GM18861 (cell line): ENCODE results near the gene TEDC1.

ENCODE experiments used
- ATAC-seq: cut with Tn5 transposase; IDR thresholded peaks from one replicate; pipeline ENCODE4 v1.9.1; 2021; ENCODE audit not compliant: unreplicated experiment

TEDC1 gene

DNA sequence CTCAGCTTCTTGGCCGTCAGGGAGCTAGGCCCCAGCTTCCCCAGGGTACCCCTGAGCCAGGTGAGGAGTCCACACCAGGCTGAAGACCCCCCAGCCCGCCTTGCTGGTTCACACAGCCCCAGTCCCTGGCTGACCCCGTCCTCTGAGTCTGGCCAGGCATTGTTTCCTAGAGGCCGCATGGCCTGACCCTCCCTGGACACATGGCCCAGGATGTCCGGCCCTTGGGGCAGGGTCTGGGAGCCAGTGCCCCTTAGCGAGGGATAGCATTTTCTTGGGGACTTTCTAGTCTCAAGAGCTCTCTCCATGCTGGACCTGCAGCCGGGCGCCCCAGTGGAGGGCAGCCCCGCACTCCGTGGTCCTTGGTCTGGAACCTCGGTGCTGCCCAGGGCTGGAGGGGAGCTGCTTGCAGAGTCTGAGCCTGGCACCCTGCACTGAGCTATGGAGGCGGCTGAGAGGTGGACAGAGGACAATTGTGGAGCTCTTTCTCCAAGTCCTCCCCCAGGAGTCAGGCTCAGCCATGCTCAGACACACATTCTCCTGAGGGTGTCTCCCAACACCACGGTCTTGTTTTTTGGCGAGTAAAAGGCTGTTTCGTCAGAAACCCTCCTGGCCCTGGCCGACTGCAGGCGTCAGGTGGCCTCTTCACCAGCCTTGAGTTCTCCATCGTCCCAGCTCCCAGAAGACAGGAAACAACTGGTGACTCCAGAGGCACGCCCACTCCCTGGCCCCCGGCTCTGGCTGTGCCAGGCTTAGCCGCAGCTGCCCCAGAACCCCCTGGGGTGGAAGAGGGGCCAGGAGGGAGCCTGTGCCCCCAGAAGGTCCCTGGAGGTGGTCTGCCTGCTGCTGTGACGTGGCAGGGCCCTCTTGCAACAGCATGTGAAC is 34.1 kb upstream of the TEDC1 start:
- ATAC-seq: no peak

DNA sequence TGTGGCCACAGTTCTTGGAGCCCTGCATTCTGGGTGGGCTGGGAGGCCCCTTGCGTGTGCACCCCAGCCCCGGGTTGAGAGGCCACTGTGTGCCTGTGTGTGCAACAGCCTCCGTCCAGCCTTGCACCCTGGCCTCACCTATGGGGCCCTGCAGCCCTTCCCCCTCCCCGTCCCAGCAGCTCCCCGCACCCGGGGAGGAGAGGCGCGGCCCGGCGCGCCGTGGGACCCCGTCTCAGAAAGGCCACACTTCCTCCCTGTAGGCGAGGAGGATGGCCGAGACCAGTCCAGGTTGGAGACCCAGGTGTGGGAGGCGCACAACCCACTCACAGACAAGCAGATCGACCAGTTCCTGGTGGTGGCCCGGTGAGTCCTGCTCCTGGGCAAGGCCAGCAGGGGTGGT is 33.0 kb upstream of the TEDC1 start:
- ATAC-seq: no peak

DNA sequence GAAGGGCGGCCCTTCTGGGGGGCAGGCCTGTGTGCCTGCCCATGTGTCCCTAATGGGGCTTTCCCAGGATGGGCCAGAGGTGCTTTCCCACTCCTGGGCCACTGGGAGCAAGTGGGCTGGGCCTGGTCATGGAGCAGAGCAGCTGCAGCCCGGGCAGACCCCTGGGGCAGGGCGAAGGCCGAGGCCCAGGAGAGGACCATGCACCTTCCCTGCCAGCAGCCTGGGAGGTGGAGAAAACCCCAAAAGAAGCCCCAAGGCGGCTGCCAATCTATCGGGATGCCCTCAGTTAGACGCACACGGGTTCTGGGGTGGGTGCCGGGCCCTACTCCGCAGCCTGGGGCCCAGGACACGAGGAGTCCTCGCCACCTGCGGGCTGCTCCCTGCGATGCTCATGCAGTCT is 32.5 kb upstream of the TEDC1 start:
- ATAC-seq: no peak

DNA sequence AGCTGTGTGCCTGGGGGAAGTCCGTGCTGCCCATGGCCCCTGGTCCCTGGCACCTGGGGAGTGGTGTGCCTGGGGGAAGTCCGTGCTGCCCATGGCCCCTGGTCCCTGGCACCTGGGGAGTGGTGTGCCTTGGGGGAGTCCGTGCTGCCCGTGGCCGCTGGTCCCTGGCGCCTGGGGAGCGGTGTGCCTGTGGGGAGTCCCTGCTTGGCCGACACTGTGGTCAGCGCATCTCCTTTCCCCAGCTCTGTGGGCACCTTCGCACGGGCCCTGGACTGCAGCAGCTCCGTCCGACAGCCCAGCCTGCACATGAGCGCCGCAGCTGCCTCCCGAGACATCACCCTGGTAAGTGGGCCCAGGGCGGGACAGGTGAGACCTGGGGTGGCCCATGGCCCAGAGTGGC is 30.9 kb upstream of the TEDC1 start:
- ATAC-seq: no peak

DNA sequence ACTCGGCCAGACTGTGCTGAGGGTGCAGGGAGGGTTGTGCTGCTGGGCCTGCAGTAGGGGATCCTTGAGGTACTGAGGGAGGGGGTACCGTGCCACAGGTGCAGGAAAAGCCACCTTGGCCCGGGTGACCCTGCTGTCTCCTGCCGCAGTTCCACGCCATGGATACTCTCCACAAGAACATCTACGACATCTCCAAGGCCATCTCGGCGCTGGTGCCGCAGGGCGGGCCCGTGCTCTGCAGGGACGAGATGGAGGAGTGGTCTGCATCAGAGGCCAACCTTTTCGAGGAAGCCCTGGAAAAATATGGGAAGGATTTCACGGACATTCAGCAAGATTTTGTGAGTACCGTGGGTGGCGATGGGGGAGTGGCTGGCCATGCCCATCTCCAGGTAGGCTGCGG is 30.4 kb upstream of the TEDC1 start:
- no peak for ATAC-seq

GRCh38 chr14:105461903-105462302 is 29.1 kb upstream of the TEDC1 start:
- no peak for ATAC-seq

DNA sequence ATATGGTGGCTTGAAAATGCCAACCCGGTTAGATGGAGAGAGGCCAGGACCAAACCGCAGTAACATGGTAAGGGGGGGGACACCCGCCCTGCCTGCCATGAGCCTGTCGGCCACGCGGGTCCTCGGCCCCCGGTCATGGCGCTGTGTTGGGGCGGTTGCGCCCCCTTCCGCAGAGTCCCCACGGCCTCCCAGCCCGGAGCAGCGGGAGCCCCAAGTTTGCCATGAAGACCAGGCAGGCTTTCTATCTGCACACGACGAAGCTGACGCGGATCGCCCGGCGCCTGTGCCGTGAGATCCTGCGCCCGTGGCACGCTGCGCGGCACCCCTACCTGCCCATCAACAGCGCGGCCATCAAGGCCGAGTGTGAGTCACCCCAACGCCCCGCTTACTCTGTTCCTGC is 26.5 kb upstream of the TEDC1 start:
- ATAC-seq: no peak

- ATAC-seq: no peak
Measured at GRCh38 chr14:105465209-105466031, 25.6 kb upstream of the TEDC1 start.

DNA sequence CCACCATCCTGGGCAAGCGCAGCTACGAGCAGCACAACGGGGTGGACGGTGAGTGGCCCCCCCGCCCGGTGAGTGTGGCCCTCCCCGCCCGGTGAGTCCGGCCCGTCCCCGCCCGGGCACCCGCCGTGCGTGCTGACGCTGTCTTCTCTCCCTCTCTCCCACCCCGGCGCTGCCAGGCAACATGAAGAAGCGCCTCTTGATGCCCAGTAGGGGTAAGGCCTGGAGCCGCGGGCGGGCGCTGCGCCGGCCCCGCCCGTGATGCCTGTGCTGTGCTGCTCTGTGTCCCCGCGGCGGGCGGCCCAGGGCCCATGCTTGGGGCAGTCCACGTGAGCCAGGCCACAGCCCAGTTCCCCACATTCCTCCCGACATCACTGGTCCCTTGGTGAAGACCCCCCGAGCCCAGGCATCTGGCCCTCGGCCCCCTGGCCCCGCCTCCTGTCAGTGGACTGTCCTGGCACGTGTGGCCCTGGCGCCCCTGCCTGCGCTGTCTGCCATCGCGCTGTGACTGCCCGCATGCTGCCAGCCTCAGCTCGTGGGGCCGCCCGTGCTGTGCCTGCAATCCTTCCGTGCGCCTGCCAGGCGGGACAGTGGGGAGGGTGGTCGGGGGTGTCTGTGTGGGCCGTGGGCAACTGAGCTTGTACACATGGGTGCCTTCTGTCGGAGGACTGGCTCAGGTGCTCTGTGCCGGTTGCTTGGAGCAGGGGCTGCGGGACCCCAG is 24.4 kb upstream of the TEDC1 start:
- ATAC-seq: no peak

DNA sequence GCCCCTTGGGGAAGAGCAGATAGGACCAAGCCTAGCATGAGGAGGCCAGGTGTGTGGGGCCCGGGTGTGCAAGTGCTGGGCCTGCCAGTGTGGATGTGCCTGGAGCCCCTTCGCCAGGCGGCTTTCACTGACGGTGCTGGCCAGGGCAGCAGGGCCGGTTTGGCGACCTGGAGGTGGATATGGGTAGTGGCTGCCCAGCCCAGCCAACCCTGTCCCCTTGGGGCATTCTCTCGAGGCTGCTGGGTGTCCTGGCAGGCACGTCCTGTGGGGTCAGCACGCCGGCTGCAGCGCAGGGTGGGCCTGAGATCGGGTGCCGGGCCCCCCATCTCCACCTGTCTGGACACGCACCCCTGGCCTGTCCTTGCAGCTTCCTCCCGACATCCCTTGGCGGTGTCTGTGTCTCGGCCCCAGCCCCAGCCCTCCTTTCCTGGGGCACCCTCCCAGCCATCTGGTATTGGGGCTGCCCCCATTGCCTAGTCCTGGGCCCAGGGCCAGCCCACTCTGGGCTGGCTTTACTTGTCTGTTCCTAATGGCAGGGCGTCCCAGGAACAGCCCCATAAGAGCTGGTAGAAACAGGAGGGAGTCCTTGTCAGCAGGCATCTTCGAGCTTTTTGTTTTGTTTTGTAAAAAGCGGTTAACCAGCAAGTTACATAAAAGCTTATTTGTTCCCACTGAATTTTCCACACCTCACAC is 23.7 kb upstream of the TEDC1 start:
- ATAC-seq: no peak

GRCh38 chr14:105467942-105468471 is 23.0 kb upstream of the TEDC1 start:
- no peak for ATAC-seq

DNA sequence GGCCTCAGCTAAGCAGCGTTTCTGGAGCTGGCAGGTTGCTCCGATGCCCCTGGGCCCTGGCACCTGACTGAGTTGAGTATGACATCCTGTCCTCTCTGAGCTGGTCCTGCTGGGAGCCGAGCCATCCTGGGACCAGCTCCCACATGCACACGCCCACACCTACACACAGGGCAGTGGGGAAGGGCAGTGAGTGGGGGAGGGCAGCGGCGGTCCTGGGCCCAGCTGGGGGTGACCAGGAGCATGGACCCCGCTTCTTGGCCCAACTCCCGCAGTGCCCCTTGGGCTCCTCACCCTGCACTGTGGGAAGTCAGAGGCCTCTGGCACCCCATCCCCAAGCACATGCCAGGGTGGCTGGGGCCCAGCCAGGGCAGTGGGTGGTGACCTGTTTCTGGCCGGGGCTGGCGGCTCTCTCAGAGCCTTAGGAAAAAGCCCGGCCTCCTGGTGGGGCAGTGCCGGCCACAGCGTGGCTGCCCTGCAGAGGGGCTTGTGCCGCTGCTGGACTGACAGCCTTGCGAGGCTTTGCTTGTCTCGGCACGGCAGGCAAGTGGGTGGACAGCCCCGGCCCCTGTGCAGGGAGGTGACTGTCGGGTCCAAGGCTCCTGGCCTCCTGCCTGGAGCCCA is 22.3 kb upstream of the TEDC1 start:
- ATAC-seq: no peak

GRCh38 chr14:105469456-105470349 is 21.3 kb upstream of the TEDC1 start:
- ATAC-seq: no peak

DNA sequence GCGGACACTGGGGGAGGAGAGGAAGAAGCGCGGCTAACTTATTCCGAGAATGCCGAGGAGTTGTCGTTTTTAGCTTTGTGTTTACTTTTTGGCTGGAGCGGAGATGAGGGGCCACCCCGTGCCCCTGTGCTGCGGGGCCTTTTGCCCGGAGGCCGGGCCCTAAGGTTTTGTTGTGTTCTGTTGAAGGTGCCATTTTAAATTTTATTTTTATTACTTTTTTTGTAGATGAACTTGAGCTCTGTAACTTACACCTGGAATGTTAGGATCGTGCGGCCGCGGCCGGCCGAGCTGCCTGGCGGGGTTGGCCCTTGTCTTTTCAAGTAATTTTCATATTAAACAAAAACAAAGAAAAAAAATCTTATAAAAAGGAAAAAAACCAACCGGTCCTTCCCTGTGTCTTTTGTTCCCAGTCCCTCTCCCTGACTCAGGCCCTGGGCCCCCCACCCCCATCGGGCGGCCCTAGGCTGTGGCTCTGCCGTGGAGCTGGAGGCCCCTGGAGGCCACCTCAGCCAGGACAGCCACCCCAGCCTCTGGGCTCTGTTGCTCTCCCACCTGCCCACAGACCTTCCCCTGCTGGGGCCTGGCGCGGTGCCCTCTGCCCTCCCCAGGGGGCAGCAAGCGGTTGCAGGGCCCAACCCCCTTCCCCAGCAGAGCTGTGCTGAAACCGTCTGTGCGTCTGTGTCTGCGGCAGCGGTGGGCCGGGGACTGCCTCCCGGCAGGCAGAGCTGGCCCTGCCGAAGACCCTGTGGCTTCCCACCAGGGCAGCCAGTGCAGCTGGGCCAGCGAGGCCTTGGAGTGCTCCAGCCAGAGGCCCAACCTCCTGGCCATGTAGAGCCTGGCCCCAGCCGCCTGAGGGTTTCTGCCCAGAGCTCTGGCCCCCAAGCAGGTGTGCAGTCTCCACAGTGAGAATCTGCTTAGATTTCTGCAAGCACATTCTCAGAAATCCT is 20.4 kb upstream of the TEDC1 start:
- no peak for ATAC-seq

DNA sequence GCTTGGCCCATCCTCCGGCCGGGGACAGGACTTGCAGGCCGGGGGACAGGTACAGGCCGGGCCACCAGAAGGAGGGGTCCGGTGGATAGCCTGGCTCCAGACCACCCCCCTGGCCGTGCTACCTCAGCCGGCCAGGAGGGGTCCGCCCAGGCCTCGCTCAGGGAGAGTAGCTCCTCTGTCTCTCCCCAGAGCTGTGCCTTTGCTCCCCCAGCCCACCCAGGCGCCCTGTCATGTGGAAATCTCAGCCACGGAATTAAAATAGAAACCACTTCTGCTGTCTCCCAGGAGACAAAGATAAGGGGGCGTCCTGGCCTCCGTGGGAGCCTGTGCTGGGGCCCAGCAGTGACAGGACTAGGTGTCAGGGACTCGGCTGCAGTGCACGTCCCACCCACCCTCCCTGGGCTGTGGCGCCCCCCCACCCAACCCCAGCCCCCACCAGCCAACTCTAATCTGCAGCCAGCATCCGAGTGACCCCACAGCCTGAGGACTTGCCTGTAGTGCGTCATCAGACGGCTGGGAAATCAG is 19.7 kb upstream of the TEDC1 start:
- no peak for ATAC-seq

DNA sequence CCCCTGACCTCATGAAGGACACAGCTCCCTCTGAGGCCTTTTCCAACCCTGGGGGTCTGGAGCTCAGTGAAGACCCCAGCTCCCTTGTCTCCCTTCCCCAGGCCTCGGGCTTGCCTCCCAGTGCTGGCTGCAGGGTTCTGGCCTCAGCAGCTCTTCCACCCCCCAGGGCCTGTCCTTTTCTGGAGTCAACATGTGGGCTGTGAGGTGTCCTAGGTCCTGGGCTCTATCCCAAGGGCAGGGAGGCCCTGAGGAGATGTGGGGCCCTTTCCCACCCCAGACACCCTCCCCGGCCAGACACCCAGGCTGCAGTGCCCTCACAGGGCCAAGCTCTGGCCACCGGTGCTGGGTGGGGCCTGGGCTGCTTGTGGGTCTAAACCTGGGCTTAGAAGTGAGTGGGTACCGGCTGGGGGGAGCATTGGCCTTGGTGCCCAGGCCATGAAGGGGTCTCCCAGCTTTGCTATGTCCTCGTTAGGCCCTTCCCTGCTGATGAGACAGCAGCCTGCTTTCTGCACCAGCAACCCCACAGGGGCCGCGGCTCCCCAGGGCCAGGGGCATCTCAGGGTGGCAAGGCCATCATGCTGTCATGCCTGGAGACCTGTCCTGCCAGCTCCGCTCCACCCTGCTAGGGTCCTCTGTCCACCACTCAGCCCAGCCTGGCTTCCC is 19.1 kb upstream of the TEDC1 start:
- no peak for ATAC-seq

DNA sequence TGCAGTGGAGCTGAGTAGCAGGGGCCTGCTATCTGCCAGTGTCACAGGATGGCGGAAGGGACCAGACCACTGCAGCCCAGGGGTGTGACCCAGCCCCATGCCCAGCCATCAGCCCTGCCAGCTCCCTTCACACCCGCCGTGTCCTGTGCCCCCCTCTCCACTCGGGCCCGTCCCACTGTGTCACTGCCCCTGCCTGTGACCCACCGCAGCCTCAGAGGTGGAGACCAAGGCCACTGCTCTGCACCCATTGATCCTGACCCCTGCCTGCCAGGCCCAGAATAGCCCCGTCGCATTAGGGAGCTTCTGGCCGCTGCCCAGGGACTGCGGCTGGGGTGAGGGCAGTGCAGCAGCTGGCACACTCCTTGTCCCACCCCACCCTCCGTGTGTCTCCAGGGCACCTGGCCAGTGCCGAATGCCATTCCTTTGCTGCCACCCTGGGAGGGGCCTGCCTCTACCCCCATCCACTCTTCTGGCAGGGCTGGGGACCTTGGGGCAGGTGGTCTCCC is 18.5 kb upstream of the TEDC1 start:
- ATAC-seq: no peak
